ENCODE measurements around the gene SMPD4.
A peak's percentile ranks its signal among the peaks of the same experiment; 100 is the strongest.
"Not testable (repeated sequence)": the region's sequence is repeated elsewhere in the genome, so short reads cannot be mapped to it uniquely, and the experiment has no call there.

The SMPD4 gene

DNA sequence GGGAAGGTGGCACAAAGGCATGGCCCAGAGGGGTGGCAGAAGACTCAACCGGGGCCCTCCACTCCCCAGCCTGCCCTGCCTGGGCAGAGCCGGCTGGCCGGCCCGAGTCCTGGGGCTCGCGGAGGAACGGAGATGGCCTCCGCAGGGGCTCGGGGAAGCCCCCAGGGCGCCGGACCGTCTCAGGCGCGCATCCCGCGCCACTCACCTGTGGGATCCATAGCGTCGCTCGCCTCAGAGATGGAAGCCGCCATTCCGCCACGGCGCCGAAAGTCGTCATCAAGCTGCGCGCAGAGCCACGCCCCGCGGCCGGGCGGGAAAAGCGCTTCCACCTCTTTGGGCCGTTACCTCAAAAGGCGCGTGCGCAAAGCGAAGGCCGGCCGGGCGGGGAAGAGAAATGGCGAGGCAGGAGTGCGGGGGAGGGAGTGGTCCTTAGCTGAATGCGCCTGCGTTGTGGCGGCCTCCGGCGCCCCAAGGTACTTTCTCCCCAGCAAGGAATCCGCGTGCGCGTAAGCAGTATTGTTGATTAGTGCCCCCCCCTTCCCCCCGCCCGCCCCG is at the start of gene SMPD4:
Gene SMPD4 (minus strand): TSS at position 278 of the 555 bp plus-strand sequence. CDS start 5,010 bp downstream, outside the sequence.
- peak; percentile 79 for DNase-seq

- not testable (repeated sequence) for DNase-seq
Measured at GRCh38 chr2:130230907-130231306, 49.5 kb upstream of the SMPD4 start.

- DNase-seq: not testable (repeated sequence)
Measured at GRCh38 chr2:130230376-130230775, 49.0 kb upstream of the SMPD4 start.

GRCh38 chr2:130229161-130229510 is 47.7 kb upstream of the SMPD4 start:
- DNase-seq: not testable (repeated sequence)

- not testable (repeated sequence) for DNase-seq
Measured at GRCh38 chr2:130228467-130229160, 47.2 kb upstream of the SMPD4 start.

DNA sequence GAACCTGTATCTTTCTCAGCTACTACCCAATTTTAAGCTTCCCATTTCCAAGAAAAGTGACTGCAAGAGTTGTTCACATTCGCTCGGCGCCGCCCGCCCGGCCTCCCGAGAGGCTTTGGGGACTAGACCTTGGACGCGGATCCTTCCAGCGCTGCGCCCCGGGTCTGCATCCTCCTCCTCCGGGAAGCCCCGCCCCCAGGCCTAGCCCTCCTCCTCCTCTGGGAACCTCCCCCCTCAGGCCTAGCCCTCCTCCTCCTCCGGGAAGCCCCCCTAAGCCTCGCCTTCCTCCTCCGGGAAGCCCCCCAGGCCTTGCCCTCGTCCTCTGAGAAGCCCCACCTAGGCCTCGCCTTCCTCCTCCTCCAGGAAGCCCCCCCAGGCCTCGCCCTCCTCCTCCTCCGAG is 46.6 kb upstream of the SMPD4 start:
- not testable (repeated sequence) for DNase-seq

- DNase-seq: not testable (repeated sequence)
Measured at GRCh38 chr2:130222523-130222922, 41.1 kb upstream of the SMPD4 start.

DNA sequence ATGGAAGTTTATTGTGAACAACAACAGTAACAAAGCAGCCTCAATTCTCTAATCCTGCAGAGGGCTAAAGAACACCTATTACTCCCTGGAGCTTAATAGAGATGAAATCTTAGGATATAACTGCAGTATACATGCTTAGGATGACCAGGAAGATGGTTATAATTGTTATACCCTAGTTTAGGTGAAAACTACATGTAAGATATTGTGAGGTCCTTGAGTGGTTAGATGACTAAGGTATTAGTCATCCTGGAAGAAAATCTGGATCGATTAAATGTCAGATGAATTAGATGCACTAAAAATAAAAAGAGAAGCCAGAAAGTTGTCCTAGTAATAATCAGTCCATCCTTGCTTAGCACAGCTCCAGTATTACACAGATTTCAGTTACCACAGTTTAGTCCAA is 39.1 kb upstream of the SMPD4 start:
- DNase-seq: not testable (repeated sequence)

DNA sequence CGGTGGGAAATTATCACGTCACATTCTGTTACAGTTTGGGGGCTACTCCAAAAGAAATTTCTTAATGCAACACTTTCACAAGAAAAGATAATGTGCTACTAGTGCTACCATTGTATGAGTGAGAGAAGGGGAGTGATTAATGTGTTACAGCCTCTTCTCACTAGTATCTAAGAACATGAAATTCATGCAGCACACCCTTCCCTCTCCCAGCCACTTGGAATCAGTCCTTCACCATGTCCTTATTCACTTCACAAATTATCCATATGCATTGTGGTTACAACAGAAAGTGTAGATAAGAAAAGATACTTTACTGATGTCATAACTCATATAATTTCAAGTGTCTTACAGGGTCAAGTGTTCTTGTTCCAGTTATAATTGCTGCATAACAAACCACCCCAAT is 37.7 kb upstream of the SMPD4 start:
- DNase-seq: not testable (repeated sequence)

DNA sequence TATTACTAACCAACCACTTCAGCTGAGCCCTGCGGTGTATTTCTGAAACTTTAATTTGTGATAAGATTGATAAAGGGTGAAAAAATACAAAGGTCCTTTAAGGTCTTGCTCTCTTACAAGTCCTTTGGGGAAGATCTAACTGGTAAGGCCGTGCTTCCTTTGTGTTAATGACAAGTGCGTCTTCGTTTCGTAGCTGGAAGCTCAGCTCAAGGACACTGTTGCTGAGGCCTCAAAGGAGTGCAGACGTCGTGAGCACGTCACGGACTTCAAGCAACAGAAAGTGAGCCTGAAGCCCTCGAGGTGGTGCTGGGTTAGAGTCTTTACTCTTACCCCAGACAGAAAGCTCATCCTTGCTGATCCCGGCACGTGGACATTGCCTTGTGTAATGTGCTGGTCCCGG is 25.6 kb upstream of the SMPD4 start:
- DNase-seq: not testable (repeated sequence)

GRCh38 chr2:130203150-130203549 is 21.7 kb upstream of the SMPD4 start:
- not testable (repeated sequence) for DNase-seq

DNA sequence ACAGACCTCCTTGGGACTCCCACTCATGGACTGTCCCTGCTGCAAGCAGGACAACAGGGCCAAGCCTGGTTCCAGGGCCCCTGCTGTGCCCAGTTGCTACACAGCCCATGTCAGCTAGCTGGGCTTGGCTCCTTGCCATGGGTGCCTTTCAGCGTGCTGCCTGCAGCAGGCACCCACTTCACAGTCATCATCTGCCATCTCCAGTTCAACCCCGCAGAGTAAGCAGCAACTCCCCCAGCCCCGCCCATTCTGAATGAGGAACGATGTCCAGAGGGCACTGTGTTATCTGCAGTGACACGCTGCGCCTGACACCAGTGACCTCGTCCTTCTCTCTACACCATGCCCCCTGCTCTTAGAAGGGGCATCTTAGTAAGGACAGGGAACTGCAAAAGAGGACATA is 21.1 kb upstream of the SMPD4 start:
- DNase-seq: not testable (repeated sequence)

- DNase-seq: no peak
Measured at GRCh38 chr2:130198343-130198742, 16.9 kb upstream of the SMPD4 start, which contains the start of gene TUBA3E. TSS of gene TUBA3E (minus strand) at chr2:130198439. CDS start at chr2:130198360, 79 bp downstream.

DNA sequence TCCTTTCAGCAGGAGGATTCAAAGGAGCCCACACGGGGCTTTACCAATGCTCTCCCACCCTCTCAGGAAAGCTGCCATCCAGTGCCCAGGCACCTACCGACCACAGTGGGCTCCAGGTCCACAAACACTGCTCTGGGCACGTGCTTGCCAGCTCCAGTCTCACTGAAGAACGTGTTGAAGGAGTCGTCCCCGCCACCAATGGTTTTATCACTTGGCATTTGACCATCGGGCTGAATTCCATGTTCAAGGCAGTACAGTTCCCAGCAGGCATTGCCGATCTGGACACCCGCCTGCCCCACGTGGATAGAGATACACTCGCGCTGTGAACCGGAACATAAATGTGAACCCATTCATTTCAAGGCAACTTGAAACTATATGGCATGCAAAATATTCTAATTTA is 14.7 kb upstream of the SMPD4 start:
- not testable (repeated sequence) for DNase-seq

DNA sequence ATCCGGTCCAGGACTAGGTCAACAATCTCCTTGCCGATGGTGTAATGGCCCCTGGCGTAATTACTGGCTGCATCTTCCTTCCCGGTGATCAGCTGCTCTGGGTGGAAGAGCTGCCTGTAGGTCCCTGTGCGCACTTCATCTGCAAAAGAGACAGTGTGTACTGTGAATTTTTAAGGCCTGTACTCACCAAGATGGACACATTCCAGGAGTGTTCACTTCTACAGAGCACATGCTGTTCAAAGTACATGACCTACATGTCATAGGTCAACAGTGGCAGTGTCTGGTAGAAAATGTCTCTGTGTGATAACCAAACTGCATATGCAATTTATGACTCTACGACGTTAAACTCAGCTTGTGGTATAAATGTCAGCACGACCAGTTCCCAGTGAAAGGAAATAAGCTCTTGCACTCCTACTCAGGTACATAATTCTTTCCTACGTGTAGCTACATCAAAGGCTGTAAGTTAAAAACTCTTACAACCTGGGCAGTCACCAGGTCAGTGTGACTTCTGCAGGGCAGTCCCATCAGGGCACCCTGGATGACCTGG is 13.8 kb upstream of the SMPD4 start:
- not testable (repeated sequence) for DNase-seq

- DNase-seq: not testable (repeated sequence)
Measured at GRCh38 chr2:130193824-130194223, 12.4 kb upstream of the SMPD4 start.

GRCh38 chr2:130192451-130192850 is 11.0 kb upstream of the SMPD4 start:
- not testable (repeated sequence) for DNase-seq

DNA sequence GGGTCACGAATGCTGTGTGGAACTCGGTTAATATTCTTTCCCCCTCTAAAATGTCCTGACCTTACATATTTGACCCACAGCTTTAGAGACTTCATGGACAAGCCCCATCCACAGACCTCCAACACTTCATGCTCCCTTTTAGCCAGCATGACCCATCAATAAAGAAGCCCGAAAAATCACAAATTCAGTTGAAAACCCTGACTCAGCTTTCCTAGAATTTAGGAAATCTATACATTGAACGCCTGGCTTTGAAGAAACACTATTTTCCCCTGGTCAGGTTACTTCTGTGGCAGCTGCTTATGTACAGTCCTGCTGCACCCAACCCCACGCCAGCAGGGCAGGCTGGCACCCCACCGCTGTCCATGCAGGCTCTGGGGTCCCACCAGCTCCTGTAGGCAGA is 9.9 kb upstream of the SMPD4 start:
- not testable (repeated sequence) for DNase-seq

DNA sequence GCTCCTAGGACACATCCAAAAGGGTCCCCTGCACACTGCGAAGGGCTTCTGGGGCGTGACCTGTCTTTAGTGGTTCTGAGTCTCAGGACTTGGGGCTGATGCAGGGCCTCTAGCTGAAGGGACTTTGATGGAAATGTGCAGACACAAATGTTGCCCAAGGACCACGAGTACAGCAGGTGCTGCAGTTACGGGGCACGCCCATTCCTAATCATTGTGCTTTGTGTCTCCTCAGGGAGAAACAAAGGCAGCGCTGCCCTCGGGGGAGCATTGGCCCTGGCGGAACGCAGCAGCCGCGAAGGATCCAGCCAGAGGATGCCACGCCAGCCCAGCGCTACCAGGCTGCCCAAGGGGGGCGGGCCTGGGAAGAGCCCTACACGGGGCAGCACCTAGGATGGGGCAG is 8.8 kb upstream of the SMPD4 start:
- no peak for DNase-seq

GRCh38 chr2:130188958-130189357 is 7.6 kb upstream of the SMPD4 start:
- DNase-seq: not testable (repeated sequence)

GRCh38 chr2:130187859-130188792 is 6.7 kb upstream of the SMPD4 start:
- not testable (repeated sequence) for DNase-seq

DNA sequence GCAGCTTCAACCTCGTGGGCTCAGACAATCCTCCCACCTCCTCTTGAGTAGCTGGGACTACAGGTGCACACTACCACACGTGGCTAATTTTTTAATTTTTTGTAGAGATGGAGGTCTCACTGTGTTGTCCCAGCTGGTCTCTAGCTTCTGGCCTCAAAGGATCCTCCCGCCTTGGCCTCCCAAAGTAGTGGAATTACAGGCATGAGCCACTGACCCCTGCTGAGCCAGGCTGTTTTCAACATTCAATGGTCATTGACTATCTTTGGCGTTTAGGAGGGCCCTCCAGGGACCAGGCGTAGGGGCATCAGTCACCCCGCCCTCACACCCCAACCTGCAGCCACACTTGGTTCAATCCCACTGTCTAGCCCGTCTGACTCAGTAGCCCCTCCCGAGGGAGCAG is 5.9 kb upstream of the SMPD4 start:
- no peak for DNase-seq

GRCh38 chr2:130186391-130186790 is 5.0 kb upstream of the SMPD4 start:
- DNase-seq: no peak
